Measurements from ENCODE around the gene SLC1A4. TPM values are rescaled to one million over a fixed set of nuclear protein-coding genes. Genes with fewer than 3 reads are reported as not detected.
"Not testable (repeated sequence)": the region's sequence is repeated elsewhere in the genome, so short reads cannot be mapped to it uniquely, and the experiment has no call there.

Gene SLC1A4
- total RNA-seq, 2 donors from 2014 or later = 3.6 to 5.2 TPM

DNA sequence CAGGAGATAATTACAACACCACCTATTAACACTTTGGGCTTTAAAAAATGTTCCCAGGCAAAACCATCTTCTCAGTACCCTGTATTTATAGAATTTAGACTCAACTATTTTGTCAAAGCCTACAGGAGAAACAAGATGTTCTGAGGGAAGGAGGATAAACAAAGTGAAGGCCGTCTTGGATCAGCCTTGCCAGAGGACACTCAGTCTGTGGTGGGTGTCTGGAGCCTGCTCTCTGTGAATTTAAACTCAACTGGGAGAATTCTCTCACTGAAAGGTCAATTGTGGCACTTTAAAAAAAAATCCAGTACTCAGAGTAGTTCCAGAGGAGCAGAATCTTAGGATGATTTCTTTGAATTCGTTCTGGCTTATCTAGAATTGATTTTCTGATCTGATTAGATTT lies 28.4 kb upstream of the SLC1A4 start:
- ATAC-seq (no peak), DNase-seq (no peak)
- intact Hi-C loops (cut with DNase I) = no loop called here

DNA sequence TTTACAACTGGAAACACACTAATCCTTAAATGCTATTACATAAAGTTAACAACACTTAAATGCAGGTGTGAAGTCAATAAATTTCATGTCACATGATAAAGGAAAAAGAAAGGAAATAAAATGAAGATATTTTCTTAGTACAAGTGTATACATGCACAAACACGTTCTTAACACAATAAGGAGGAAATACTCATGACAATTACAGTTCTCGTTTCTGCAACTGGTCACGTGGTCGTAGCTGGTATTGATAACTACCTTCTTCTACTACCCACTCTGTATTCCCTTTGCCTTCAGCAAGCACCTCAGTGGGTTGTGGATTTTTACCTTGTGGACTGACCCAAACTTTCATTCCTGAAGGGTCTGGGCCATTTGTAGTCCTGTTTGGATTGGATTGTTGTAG lies 26.1 kb upstream of the SLC1A4 start:
- ATAC-seq; intact Hi-C loops (cut with DNase I); DNase-seq: not testable (repeated sequence)

DNA sequence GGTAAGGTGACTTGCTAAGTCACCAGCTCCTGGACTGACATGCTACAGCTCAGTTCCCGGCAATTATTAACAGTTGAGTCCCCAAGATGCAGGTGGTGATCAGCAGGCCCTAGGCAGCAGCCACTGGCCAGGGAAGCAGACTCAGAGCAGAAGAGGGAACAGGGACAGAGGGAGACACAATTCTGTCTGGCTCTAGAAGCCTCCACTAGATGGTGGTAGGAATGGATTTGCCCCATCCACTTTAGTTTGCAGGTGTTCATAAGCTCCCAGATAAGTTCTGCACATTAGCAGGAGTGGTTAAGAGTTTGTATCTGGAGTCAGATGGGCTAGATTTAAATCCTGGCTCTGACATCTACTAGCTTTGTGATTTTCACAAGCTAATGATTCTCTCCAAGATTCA lies 25.5 kb upstream of the SLC1A4 start:
- intact Hi-C loops (cut with DNase I) = no loop called here
- ATAC-seq (no peak), DNase-seq (no peak)

DNA sequence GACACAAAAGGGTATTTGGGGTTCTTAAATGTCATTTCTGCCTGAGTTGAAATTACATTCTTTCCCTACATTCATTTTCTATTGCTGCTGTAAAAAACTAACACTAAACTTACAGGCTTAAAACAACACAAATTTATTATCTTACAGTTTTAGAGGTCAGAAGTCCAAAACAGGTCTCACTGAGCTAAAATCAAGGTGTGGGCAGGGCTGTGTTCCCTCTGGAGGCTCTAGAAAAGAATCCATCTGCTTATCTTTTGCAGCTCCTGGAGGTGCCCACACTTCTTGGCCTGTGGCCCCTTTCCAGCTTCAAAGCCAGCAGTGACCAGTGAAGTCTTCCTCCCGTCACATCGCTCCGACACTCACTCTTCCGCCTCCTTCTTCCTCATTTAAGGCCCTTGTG lies 23.2 kb upstream of the SLC1A4 start:
- no peak for ATAC-seq
- intact Hi-C loops (cut with DNase I) = no loop called here
- DNase-seq = no peak

DNA sequence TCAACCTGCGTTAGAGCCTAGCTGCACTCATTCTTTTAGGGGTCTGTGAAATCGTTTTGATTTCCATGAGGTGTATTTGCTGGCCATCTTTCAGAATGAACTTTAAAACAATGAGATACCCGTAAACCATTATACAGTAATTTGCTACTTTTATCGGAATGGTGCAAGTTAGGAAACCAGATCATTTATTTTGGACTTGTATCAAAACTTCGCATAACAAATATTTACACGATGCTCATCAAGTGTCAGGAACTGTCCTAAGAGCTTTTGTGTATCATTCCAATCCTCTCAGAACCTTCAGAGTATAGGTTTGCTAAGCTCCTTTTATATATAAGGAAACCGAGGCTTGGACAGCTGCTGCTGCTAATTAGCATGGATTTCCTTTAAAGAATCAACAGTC lies 22.4 kb upstream of the SLC1A4 start:
- no peak for ATAC-seq
- DNase-seq = no peak
- intact Hi-C loops (cut with DNase I) = no loop called here

DNA sequence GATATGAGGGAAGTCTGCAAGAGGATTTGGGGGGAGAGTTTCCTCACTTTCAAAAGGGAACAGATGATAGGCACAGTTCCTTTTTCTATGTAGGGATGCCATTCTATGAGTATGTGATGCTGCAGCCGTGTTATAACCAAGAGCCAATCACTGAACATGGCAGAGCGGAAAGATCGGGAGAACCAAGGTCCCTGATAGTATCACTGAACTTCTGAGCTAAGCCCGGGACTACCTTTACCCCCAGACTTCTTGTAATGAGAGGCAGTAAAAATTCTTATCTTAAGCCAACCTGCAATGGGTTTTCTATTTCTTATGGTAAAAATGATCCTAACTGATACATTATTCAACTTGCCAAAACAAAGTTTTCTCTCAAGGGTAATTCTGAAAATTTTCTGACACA lies 21.6 kb upstream of the SLC1A4 start:
- intact Hi-C loops (cut with DNase I) = no loop called here
- no peak for ATAC-seq

DNA sequence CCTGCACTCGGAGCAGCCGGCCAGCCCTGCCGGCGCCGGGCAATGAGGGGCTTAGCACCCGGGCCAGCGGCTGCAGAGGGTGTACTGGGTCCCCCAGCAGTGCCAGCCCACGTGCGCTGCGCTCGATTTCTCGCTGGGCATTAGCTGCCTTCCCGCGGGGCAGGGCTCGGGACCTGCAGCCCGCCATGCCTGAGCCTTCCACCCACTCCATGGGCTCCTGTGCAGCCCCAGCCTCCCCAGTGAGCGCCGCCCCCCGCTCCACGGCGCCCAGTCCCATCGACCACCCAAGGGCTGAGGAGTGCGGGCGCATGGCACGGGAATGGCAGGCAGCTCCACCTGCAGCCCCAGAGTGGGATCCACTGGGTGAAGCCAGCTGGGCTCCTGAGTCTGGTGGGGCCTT lies 20.1 kb upstream of the SLC1A4 start:
- DNase-seq; ATAC-seq; intact Hi-C loops (cut with DNase I): not testable (repeated sequence)

More for the DNA sequence above, 21.6 kb upstream of the SLC1A4 start:
- no peak for DNase-seq

DNA sequence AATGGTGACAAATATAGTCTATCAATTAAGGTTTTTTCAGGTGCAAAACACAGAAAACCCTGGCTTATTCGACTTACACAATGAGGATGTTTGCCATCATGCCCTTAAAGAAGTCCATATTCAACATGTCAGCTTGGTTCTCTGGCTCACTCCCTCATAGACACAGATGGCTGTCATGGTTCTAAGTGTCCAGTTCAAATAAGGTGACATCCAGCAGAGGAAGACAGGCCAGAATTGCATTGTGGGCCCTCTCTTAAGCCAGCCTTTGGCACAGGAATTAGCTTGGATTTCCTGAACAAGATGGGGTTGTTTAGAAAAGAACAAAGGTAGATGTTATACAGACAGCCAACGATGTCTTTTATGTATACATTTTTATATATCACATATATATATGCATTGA lies 18.7 kb upstream of the SLC1A4 start:
- no peak for DNase-seq
- intact Hi-C loops (cut with DNase I) = no loop called here
- ATAC-seq = peak; percentile 48 to 65

DNA sequence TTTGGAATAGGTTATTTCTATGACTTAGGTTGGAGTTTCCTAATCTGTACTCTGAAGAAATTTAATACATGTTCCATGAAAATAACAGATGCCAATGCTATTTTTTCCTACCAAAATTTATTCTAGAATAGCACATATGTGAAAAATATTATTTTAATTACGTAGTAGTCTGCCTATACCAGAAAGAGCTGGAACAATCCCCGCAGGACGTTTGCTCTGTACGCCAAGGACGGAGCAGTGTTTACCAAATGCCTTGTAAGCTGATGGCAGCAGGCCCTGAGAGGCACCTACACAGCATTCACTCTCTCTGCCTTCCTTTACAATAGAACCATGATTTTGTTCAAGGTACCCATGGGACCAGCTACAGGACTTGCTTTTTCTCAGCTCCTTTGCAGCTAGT lies 16.8 kb upstream of the SLC1A4 start:
- DNase-seq (no peak), ATAC-seq (no peak)
- intact Hi-C loops (cut with DNase I) = no loop called here

DNA sequence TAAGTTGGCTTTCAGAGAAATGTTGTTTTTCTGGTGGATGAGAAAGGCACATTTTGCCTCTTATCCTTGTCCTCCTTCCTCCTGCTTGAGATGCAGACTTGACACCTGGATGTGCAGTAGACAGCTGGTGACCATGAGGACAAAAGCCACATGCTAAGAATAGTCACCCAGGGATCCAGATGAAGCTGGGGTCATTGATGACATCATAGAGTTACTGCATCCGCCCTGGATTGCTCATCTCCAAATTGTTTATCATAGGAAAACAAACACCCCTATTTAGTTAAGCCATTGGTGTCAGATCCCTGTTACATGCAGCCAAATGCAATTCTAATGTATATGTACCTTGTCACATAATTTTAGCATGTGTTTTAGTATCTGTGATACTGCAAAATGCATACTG lies 16.3 kb upstream of the SLC1A4 start:
- no peak for ATAC-seq
- intact Hi-C loops (cut with DNase I) = no loop called here

DNA sequence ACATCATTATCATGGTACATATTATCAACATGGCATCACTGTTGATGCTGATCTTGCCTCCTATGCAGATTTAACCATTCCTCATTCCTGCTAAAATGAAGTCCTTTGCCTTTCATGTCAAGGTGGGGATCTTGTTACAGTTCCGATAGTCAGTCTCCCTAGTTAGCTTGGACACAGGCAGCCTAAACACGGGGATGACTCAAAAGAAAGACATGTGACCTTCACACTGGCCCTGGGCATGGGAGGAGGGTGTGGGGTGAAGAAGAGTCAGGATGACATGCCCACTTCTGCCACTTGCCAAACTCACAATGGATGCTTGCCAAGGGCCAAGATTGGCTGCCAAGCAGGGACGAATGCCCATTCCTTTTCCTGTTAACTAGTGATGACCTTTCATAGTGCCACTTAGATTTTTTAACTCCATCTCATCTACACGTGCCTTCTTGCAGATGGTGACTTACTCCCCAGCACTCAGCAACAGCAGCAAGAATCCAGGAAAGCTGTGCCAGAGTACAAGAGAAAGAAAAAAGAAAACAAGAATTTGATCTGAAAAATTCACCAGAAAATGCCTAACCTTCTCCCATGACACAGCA lies 13.9 kb upstream of the SLC1A4 start:
- peak; percentile 67 for DNase-seq
- intact Hi-C loops (cut with DNase I) = no loop called here
- peak; percentile 98 for ATAC-seq

More for the DNA sequence above, 16.3 kb upstream of the SLC1A4 start:
- DNase-seq = no peak

DNA sequence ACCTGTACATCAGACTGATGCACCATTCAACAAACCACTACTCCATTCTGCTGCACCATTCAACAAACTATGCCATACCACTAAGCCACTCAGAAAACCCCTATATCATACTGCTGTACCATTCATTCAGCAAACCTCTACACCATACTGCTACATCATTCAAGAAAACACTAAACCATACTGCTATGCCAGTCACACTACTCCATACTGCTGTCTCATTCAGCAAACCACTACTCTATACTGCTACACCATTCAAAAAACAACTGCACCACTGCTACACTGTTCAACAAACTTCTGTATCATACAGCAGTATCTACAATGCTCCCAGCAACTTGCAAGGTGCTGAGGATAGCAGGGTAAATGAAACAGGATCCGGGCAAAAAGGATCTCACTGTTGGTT lies 12.9 kb upstream of the SLC1A4 start:
- intact Hi-C loops (cut with DNase I) = no loop called here
- no peak for ATAC-seq

DNA sequence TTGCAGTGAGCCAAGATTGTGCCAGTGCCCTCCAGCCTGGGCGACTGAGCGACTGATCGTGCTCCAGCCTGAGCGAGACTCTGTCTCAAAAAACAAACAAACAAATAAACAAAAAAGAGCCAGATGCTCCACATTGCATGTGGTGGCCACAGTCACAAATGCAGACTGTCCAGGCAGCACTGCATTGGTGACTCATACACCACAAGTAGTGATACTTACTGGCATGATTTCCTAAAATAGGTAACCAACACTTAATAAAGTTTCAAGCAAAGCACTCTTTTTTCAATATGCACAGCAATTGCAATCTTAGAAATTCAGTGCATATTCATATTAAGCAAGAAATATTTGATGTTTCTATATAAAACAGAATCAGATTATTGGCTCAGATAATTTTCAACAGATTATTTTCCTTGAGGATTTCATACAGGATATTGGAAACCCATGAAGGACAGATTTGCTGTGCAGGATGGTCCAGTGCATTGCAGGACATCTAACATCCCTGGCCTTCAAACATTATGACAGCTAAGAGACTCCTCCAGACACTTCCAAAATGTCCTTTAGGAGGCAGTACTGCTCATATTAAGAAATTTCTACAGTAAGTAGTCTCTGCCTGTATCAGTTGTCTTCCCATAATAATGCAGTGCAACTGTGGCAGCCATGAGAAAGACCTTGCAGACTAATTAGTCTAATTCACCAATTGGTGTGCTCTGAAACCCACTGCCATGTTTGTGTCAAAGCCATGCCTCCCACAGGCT lies 10.5 kb upstream of the SLC1A4 start:
- no peak for ATAC-seq
- intact Hi-C loops (cut with DNase I) = no loop called here
- no peak for DNase-seq

More for the DNA sequence above, 12.9 kb upstream of the SLC1A4 start:
- DNase-seq = no peak

DNA sequence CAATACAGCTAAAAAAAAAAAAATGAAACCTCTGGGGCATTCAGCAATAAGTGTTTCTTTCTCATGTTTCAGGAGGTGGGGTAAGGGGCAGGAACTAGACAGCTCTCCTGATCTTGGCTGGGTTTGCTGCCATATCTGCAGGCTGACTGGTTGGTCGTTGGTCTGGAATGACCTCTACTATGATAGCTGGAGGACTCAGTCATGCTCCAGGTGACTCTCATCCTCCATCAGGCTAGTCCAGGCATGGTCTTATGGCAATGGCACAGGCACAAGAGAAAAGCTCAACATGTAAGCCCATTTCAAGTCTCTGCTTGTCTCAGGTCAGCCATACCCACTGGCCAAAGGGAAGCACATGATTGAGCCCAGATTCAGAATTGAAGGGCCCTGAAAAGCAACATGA lies 9.5 kb upstream of the SLC1A4 start:
- DNase-seq (no peak), ATAC-seq (peak in 1 of 2 donors; percentile 20)
- intact Hi-C loops (cut with DNase I) = no loop called here

DNA sequence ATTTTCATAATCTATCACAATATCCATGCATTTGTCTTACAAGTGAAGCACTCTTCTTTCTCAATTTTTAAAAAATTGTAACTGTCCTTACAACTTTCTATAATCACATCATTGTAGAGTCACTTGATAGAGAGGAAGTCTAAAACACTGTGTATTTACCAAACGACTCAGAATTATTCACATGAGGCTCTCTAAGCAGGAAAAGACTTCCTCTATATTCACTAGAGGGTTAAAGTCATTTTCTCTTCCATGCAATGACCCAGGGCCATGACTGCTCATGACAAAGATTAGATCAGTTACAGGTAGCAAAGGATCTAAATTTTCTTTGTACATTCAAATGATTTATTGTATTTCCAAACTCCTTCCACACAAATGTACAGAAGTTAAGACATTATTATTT lies 9.0 kb upstream of the SLC1A4 start:
- no peak for DNase-seq
- intact Hi-C loops (cut with DNase I) = no loop called here
- no peak for ATAC-seq

DNA sequence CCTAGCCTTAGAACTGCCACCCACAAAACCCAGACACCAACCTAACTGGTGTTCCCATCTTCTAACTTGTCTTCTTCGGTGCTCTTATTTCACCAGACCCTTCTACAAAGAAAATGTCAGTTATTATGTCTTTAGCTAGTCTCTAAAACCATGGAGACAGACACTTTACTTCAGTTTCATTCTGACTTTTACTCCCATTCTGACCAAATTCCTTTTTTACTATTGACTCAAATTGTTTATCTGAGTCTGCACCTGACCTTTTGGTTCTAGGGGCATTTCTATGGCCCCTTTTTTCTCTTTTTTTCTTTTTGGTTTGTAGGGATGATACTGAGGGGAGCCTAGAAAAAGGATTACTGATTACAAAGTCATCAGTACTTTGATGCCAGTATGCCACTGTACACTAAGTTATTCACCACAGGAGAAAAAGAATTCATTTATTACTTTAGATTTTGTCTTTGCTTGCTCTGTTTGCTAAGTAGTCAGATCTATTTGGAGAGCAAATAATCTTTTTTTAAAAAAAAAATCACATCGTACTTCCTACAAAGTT lies 6.8 kb upstream of the SLC1A4 start:
- DNase-seq = no peak
- no peak for ATAC-seq
- intact Hi-C loops (cut with DNase I) = no loop called here

DNA sequence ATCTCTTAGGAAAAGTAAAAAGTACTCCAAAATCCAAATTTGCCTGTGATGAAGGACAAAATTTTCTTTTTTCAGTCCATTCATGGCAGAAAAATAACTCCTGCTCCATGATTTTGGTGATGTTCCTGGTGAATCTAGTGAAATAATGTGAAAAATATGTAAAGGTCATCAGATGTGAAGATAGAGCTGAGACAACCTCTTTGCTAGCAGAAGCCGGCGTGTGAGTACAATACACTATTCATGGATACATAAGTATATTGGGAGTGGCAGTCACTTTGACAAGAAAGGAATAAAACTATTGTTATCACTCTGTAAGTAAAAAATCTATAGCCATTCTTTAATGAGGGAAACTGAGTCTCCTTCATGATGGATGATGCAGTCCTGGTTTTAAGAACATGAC lies 6.3 kb upstream of the SLC1A4 start:
- intact Hi-C loops (cut with DNase I) = no loop called here
- ATAC-seq (no peak), DNase-seq (no peak)

DNA sequence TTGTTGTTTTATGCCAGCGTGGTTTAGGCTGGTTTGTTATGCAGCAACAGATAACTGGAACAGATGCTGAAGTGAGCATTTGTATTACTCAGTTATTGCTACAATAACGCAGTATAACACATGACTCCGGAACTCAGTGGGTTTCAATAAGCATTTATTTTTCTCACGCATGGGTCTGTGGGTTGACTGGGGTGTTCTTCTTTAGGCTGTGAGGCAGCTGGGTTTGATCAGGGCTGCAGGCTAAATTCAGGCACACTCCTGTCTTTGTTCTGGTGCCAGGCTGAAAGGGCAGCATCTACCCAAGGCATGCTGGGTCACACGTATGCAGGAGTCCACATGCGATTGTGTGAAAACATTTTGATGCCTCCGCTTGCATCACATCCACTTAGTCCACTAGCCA lies 3.8 kb upstream of the SLC1A4 start:
- intact Hi-C loops (cut with DNase I) = loop anchor here in 1 of 2 donors (5.0 kb wide), 1 partner anchor 57 kb away; no protein-coding TSS in a partner anchor
- DNase-seq (no peak), ATAC-seq (no peak)

DNA sequence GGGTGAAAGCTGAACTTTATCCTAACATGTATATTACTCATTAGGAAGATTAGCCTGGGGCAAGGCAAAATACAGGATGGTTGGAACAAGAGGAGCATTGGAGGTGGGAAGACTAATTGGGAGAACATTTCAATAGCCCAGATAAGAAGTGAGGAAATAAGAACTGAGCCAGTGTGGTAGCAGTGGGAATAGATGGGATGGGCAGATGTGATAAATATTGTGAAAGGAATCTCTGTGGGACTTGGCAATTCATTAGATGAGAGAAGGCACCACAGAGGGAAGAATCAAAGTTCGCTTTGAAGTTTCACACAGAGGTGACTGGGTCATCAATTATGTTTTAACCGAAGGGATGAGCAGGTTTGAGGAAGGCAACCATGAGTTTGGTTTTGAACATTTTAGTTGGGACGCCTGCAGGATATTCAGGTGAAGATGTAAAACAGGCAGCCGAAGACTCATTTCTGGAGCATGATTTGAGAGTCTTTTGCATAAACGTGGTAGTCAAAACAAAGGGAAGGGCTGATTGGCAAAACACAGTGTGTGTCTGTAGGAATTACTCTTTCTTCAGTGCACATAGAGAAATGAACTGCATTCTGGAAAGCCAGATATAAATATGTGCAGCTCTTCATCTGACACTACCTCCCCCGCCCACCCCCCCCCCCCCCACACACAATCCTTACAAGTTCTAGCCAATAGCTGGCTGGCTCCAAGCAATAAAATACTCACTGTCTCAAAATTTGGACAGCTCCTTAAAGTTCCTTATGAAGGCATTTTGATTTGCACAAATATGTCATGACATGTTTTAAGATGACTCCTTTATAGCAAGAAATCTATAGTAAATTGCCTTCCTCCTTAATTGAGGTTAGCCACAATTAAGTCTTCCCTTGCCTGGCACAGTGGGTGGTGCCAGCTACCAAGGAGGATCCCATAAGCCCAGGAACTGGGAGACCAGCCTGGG lies 1.9 kb upstream of the SLC1A4 start:
- DNase-seq (no peak), ATAC-seq (no peak)
- intact Hi-C loops (cut with DNase I) = loop anchor here in 1 of 2 donors (5.0 kb wide), 1 partner anchor 55 kb away; no protein-coding TSS in a partner anchor

All from left cardiac atrium (tissue), 4 donors.